ENCODE measurements around the gene LRRFIP2.

The LRRFIP2 gene

GRCh38 chr3:37144806-37145205 lies 29.6 kb downstream of the LRRFIP2 start:
- TF ChIP-seq, protein P1, sequence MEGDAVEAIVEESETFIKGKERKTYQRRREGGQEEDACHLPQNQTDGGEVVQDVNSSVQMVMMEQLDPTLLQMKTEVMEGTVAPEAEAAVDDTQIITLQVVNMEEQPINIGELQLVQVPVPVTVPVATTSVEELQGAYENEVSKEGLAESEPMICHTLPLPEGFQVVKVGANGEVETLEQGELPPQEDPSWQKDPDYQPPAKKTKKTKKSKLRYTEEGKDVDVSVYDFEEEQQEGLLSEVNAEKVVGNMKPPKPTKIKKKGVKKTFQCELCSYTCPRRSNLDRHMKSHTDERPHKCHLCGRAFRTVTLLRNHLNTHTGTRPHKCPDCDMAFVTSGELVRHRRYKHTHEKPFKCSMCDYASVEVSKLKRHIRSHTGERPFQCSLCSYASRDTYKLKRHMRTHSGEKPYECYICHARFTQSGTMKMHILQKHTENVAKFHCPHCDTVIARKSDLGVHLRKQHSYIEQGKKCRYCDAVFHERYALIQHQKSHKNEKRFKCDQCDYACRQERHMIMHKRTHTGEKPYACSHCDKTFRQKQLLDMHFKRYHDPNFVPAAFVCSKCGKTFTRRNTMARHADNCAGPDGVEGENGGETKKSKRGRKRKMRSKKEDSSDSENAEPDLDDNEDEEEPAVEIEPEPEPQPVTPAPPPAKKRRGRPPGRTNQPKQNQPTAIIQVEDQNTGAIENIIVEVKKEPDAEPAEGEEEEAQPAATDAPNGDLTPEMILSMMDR (conservative IDR thresholded peaks at IDR 0.05; ENCODE audit: low read depth, low read length), result no peak
- no peak for DNase-seq (ENCODE audit: low read depth)
- H3K4me3 ChIP-seq (ENCODE audit: low read length), result no peak overlapping the region

DNA sequence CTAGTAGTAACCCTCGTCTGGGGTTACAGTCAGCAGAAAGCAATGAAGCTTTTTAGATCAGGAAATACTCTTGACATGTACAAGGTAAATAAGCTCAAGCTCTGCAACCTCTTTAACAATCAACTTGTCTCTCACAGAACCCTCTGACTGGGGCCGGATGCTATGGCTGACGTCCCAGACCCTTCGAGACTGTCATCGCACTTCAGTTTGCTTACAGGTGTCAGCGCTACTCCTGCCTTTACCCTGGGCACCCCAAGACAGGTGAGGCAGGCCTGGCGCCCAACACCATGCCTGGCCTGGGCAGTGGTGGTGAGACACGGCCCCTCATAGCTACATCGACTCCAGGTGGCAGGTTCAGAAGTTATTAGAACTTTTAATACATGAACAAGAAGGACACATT lies 30.6 kb downstream of the LRRFIP2 start:
- no peak overlapping the region for H3K4me3 ChIP-seq (ENCODE audit: low read length)
- TF ChIP-seq, protein P1 (conservative IDR thresholded peaks at IDR 0.05; ENCODE audit: low read depth, low read length), result no peak
- DNase-seq (ENCODE audit: low read depth), result no peak

DNA sequence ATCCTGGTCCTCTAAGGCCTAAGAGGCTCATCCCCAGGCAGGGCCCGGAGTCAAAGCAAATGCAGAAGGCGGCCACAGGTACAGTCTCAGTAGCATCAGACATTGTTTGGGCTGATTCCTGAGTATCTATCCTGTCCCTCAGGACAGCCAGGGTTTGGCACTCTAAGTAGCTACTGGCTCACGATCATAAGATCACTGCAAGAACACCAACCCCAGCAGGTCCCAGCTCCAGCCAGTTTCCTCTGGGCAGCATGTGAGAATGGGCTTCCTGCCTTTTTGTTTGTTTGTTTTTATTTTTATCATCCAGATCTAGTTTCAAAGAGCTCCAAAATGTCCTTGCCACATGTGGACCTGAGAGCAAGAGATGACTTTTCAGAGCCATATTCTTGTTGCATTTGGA lies 32.7 kb downstream of the LRRFIP2 start:
- TF ChIP-seq, protein P1 (conservative IDR thresholded peaks at IDR 0.05; ENCODE audit: low read depth, low read length), result no peak
- no peak for DNase-seq (ENCODE audit: low read depth)
- H3K4me3 ChIP-seq (ENCODE audit: low read length), result no peak overlapping the region

GRCh38 chr3:37140899-37141541 lies 33.4 kb downstream of the LRRFIP2 start:
- TF ChIP-seq, protein P1 (conservative IDR thresholded peaks at IDR 0.05; ENCODE audit: low read depth, low read length), result no peak
- H3K4me3 ChIP-seq (ENCODE audit: low read length), result no peak overlapping the region
- DNase-seq (ENCODE audit: low read depth), result no peak

- no peak for DNase-seq (ENCODE audit: low read depth)
- H3K4me3 ChIP-seq (ENCODE audit: low read length), result no peak overlapping the region
- TF ChIP-seq, protein P1 (conservative IDR thresholded peaks at IDR 0.05; ENCODE audit: low read depth, low read length), result no peak
Observed at GRCh38 chr3:37139567-37140052, 34.8 kb downstream of the LRRFIP2 start.

DNA sequence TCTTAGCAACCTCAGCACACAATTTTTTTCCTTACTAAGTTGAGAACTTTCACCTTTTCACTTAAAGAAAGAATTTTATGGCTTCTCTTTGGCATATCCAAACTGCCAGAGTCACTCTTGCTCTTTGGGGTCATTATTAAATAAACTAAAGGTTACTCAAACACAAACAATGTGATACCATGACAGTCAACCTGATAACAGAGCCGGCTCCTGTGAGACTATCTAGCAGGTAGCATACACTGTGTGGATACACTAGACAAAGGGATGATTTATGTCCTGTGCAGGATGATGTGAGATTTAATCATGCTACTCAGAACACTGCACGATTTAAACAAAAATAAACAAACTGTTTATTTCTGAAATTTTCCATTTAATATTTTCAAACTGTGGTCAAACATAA lies 35.6 kb downstream of the LRRFIP2 start:
- no peak for DNase-seq (ENCODE audit: low read depth)
- TF ChIP-seq, protein P1 (conservative IDR thresholded peaks at IDR 0.05; ENCODE audit: low read depth, low read length), result no peak

DNA sequence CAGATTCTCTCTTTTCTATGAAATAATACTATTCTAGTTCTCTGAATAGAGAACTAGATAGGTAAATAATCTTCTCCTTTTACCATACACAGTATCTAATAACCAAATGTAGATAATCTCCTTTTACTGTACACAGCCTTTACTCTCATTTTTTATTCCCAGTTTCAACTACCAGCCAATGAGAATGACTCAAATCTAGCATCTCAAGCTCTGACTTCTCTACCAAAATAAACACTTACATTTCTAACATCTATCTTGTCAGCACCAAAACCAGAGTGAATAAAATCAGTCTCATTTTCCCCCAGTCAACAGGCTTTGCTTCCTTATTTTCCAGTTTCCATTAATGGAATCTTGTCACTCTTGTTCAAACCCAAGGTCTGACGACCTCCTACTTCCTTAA lies 36.9 kb downstream of the LRRFIP2 start:
- no peak overlapping the region for H3K4me3 ChIP-seq (ENCODE audit: low read length)
- no peak for DNase-seq (ENCODE audit: low read depth)
- TF ChIP-seq, protein P1 (conservative IDR thresholded peaks at IDR 0.05; ENCODE audit: low read depth, low read length), result no peak

More for the DNA sequence above, 35.6 kb downstream of the LRRFIP2 start:
- H3K4me3 ChIP-seq (ENCODE audit: low read length), result no peak overlapping the region
